GM12891 (cell line): ENCODE results near the gene MRPL49.
A peak's percentile ranks its signal among the peaks of the same experiment; 100 is the strongest.

Source experiments
- DNase-seq: peaks from one replicate; pipeline ENCODE4 v3.0.0; 2011; ENCODE audit warnings: low spot score; ENCODE audit not compliant: insufficient read length
- FAIRE-seq: peaks from 2 replicates; lab custom pipeline; 2011; peaks lifted over from hg19 to GRCh38; lab: Jason Lieb, UNC
- PAX5 ChIP-seq: IDR thresholded peaks from 2 replicates; pipeline ENCODE4 v1.6.1; 2011; ENCODE audit warnings: low read length, moderate library complexity, mild to moderate bottlenecking; ENCODE audit not compliant: insufficient read depth, severe bottlenecking
- POLR2A ChIP-seq: IDR thresholded peaks from 2 replicates; pipeline ENCODE4 v1.6.1; 2011; ENCODE audit warnings: low read depth, low read length, control low read depth
- POLR2AphosphoS5 ChIP-seq: IDR thresholded peaks from 2 replicates; pipeline ENCODE4 v1.6.1; 2011; ENCODE audit warnings: low read depth, low read length, control low read depth
- POU2F2 ChIP-seq: IDR thresholded peaks from 2 replicates; pipeline ENCODE4 v1.6.1; 2011; ENCODE audit warnings: low read depth, mild to moderate bottlenecking, control low read depth, low read length, moderate library complexity
- SPI1 ChIP-seq: IDR thresholded peaks from 2 replicates; pipeline ENCODE4 v1.6.1; 2011; ENCODE audit warnings: low read depth, low read length, control low read depth
- TAF1 ChIP-seq: IDR thresholded peaks from 2 replicates; pipeline ENCODE4 v1.6.1; 2011; ENCODE audit warnings: low read depth, low read length, control low read depth

MRPL49 gene

DNA sequence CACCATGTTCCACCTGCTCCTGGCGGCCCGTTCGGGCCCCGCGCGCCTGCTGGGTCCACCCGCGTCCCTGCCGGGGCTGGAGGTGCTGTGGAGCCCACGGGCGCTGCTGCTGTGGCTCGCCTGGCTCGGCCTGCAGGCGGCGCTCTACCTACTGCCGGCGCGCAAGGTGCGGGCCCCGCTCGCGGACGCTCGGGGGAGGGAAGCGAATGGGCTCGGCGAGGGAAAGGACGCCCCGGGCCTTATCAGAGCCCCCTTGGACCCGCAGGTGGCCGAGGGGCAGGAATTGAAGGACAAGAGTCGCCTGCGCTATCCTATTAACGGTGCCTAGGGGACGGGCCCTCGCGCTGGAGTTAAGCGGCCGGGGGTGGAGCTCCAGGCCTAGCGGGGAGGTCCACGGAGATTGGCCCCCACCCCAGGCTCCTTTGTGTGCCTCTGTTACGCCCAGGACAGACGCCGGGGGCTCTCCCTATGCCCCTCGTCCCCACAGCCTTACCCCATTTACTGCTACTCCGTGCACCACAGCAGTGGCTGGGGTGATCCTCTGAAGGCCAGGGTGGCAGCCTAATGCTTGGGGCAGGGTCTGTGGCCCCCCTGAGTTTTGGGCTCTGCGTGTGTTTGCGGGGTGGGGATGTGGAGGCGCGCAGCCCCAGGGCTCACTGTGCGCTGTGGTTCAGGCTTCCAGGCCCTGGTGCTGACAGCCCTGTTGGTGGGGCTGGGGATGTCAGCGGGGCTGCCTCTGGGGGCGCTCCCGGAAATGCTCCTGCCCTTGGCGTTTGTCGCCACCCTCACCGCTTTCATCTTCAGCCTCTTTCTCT is 9.4 kb upstream of the MRPL49 start:
- DNase-seq (peak; percentile 73), FAIRE-seq (peak; percentile 95)
- no peak; the same call in 1 of the 2 replicates for TF ChIP-seq POLR2A
- TF ChIP-seq TAF1 = 0 out of 2 replicates have a peak, but pooled peaks have one; percentile 25
- TF ChIP-seq POU2F2 = 0 out of 2 replicates have a peak, but pooled peaks have one; percentile 58
- no peak for TF ChIP-seq PAX5
- no peak for TF ChIP-seq POLR2AphosphoS5
- no peak for TF ChIP-seq SPI1

- no peak for TF ChIP-seq POLR2A
- DNase-seq = no peak
- no peak for FAIRE-seq
These were observed 8.8 kb upstream of the MRPL49 start for GRCh38 chr11:65113361-65113756.

DNA sequence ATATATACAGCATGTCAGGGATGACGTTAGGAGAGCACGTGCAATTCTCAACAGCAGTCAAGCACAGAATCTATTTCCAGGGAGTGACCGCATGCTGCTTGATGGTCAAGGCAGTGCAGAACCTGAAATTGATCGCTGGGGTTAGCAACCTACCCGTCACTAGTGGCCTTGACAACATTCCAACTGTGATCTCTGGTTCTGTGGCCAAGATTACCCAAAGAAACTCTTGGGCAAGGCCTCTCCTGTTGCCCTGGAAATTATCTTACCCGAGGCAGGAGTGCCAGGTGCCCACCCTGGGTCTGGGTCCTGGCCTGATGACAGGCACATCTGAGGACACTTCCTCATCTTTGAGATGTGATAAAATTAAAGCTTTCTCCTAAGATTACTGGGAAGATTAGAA is 8.3 kb upstream of the MRPL49 start:
- DNase-seq = no peak
- TF ChIP-seq POLR2A (no peak; the same call in 1 of the 2 replicates), POLR2AphosphoS5 (no peak), PAX5 (no peak), SPI1 (no peak), POU2F2 (no peak), TAF1 (no peak)
- FAIRE-seq = no peak

DNA sequence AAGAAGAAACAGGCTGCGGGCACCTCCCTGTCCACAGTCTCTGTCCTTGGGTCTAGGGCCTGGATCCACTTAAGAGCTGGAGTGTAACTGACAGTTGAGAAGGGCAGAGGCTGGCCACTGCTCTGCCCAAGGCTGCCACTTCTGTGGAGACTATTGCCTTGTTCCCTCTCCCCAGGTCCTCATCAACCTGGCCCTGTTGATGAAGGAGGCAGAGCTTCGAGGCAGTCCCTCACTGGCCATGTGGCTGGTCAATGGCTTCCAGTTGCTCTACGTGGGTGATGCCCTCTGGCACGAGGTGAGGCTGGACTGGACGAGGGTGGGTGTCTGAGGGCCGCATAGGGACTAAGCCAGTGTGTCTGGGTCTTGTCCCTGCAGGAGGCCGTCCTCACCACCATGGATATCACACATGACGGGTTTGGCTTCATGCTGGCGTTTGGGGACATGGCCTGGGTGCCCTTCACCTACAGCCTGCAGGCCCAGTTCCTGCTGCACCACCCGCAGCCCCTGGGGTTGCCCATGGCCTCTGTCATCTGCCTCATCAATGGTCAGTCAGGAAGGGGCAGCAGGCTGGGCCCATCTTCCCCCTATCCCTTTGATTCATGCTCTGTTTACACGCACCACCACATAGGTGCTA is 7.5 kb upstream of the MRPL49 start:
- FAIRE-seq = no peak
- no peak for TF ChIP-seq SPI1
- TF ChIP-seq POLR2AphosphoS5 = peak; percentile 52; the same call in 1 of the 2 replicates
- DNase-seq = no peak

DNA sequence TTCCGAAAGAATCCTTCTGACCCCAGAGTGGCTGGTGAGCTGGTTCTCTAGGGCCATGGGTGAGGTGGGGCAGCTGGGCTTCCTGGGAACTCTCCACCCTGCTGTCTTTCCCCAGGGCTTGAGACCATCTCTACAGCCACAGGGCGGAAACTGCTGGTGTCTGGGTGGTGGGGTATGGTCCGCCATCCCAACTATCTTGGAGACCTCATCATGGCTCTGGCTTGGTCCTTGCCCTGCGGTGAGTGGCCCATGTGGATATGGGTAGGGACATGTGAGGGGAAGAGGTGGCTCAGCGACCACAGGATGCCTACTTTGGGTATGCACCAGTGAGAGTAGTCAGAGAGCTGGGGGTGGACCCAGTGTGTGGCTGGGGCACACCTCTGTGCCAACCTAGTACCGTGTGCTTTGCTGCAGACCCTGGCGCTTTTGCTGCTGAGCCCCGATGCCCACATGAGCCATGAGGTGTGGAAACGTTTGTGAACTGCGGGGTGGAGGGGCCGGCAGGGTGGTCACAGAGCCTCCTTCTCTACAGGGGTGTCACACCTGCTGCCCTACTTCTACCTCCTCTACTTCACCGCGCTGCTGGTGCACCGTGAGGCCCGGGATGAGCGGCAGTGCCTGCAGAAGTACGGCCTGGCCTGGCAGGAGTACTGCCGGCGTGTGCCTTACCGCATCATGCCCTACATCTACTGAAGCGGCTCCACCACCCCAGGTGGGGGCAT is 6.6 kb upstream of the MRPL49 start:
- no peak for DNase-seq
- TF ChIP-seq POLR2AphosphoS5 = peak; percentile 52
- TF ChIP-seq PAX5 = no peak
- TF ChIP-seq POLR2A = peak; percentile 48; the same call in 1 of the 2 replicates
- TF ChIP-seq TAF1 = no peak
- no peak for FAIRE-seq

- DNase-seq = no peak
- TF ChIP-seq POLR2A (no peak), POLR2AphosphoS5 (peak; percentile 68)
- peak; percentile 81 for FAIRE-seq
These were observed 5.5 kb upstream of the MRPL49 start for GRCh38 chr11:65116370-65117205.

GRCh38 chr11:65117206-65118096 is 4.7 kb upstream of the MRPL49 start, which contains the start of gene ZNHIT2:
ZNHIT2 (minus strand) TSS chr11:65117701; CDS start chr11:65117653, 48 bp downstream.
- DNase-seq (peak; percentile 84), FAIRE-seq (peak; percentile 96)
- TF ChIP-seq SPI1 (no peak), TAF1 (peak; percentile 60), PAX5 (peak; percentile 9), POLR2A (peak; percentile 95), POU2F2 (peak; percentile 81), POLR2AphosphoS5 (peak; percentile 96)

DNA sequence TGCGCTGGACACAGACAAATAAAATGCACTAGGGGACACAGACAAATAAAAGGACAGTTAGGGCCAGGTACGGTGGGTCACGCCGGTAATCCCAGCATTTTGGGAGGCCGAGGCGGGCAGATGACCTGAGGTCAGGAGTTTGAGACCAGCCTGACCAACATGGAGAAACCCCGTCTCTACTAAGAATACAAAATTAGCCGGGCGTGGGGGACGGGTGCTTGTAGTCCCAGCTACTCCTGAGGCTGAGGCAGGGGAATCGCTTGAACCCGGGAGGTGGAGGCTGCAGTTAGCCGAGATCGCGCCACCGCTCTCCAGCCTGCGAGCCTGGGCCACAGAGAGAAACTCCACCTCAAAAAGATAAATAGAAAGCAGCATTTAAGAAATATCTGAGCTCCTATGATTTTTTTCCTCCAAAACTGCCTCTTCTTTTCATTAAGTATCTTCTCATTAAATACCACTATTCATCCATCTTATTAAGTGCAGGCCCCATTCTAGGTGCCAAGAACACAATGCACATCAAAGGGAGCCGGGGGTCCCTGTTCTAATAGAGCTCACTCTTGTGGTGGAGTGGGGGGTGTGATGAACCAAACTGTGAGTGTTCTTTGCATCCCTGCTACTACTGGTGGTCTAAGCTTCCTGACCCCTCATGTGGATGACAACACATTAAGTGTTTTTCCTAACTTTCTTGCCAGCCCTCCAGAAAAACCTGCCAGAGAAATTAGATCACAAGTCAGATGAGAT is 3.9 kb upstream of the MRPL49 start:
- FAIRE-seq = no peak
- TF ChIP-seq POU2F2 (no peak), POLR2AphosphoS5 (no peak), SPI1 (no peak), TAF1 (no peak), PAX5 (no peak), POLR2A (no peak)
- DNase-seq = no peak
